ENCODE results near the gene IRAK2. TPM values are rescaled to one million over a fixed set of nuclear protein-coding genes. Genes with fewer than 3 reads are reported as not detected.

IRAK2 gene
- total RNA-seq, 1 donor from 2014 or later: 0.44 TPM

DNA sequence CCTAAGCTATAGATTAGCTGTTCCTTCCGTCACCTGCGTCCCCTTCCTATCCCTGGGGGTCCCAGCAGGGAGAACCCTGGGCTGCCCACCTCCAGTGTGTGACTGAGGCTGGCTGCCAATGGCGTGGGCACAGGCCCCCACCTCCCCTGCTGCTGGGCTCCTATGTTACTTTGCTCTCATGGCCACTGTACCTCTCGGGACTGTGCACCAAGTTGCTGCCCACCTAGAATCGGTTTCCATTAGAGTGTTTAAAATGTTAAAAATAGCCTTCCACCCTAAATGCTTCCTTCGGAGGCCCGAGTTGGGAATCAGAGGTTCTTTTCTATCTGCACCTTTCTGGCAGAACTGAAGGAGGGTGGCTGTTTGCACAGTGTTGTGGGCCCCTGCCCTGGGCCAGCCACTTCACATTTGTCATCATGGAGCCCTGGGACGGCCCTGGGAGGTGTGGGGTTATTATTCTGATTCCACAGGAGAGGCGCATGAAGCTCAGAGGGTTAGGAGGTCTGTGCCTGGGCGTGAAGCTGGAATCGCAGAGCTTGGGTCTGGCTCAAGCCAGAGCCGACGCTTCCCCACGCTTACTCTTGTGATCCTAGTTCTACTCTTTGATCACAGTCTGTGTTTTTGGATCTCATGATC is 29.1 kb downstream of the IRAK2 start:
- no peaks in the 10 kb centered on the region for H3K27me3 Mint-ChIP-seq (ENCODE audit: low read depth)
- DNase-seq (ENCODE audit: low read depth, low spot score): no peak
- no peaks in the 10 kb centered on the region for H3K36me3 Mint-ChIP-seq (ENCODE audit: low read depth)
- TF ChIP-seq, protein P1, sequence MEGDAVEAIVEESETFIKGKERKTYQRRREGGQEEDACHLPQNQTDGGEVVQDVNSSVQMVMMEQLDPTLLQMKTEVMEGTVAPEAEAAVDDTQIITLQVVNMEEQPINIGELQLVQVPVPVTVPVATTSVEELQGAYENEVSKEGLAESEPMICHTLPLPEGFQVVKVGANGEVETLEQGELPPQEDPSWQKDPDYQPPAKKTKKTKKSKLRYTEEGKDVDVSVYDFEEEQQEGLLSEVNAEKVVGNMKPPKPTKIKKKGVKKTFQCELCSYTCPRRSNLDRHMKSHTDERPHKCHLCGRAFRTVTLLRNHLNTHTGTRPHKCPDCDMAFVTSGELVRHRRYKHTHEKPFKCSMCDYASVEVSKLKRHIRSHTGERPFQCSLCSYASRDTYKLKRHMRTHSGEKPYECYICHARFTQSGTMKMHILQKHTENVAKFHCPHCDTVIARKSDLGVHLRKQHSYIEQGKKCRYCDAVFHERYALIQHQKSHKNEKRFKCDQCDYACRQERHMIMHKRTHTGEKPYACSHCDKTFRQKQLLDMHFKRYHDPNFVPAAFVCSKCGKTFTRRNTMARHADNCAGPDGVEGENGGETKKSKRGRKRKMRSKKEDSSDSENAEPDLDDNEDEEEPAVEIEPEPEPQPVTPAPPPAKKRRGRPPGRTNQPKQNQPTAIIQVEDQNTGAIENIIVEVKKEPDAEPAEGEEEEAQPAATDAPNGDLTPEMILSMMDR (conservative IDR thresholded peaks at IDR 0.05): no peak
- peaks cover 19% of the 10 kb centered on the region for H3K4me1 Mint-ChIP-seq
- no peak overlapping the region for H3K4me3 Mint-ChIP-seq
- peak overlapping the region; percentile 63 for H3K27ac Mint-ChIP-seq (ENCODE audit: unreplicated experiment)
- no peaks in the 10 kb centered on the region for H3K9me3 Mint-ChIP-seq

- Mint-ChIP-seq H3K4me3 (no peak overlapping the region), H3K4me1 (peaks cover 19% of the 10 kb centered on the region), H3K27me3 (ENCODE audit: low read depth) (no peaks in the 10 kb centered on the region), H3K27ac (ENCODE audit: unreplicated experiment) (peak overlapping the region; percentile 63), H3K36me3 (ENCODE audit: low read depth) (no peaks in the 10 kb centered on the region), H3K9me3 (no peaks in the 10 kb centered on the region)
- DNase-seq (ENCODE audit: low read depth, low spot score): no peak
- TF ChIP-seq, protein P1 (conservative IDR thresholded peaks at IDR 0.05): no peak
These were observed 29.8 kb downstream of the IRAK2 start for GRCh38 chr3:10194328-10195071.

- TF ChIP-seq, protein P1 (conservative IDR thresholded peaks at IDR 0.05): no peak
- peak overlapping the region; percentile 78 for H3K27ac Mint-ChIP-seq (ENCODE audit: unreplicated experiment)
- no peak overlapping the region for H3K4me3 Mint-ChIP-seq
- no peaks in the 10 kb centered on the region for H3K27me3 Mint-ChIP-seq (ENCODE audit: low read depth)
- H3K9me3 Mint-ChIP-seq: no peaks in the 10 kb centered on the region
- no peak for DNase-seq (ENCODE audit: low read depth, low spot score)
- H3K4me1 Mint-ChIP-seq: peaks cover 19% of the 10 kb centered on the region
- no peaks in the 10 kb centered on the region for H3K36me3 Mint-ChIP-seq (ENCODE audit: low read depth)
These were observed 30.8 kb downstream of the IRAK2 start for GRCh38 chr3:10195366-10196089.

DNA sequence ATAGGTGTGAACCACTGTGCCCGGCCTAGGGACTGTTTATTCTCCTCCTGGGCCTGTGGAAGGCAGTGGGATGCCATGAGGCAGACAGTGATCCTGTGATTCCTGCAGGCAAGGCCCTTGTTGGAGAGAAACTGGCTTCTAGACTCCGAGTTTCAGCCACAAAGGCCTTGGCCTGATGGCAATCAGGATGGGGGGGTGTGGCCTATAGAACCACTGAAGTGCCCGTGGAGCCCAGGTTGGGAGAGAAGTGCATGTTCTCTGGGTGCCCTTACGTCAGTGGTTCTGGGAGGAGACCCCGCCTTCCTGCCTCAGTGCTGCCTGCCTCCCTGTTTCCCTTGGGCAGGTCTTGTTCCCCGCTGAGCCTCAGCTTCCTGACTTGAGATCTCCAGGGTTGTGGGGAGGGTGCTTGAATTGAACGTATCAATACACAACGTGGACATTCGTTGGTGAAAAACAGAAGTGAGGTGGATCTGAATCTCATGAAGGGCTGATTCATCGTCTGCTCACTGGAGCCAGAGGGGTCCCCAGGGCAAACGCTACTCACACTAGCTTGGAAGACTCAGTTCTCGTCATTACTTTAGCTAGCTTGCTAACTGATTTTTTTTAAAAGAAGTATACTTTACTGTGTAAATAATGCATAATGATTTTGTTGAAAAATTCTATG is 31.8 kb downstream of the IRAK2 start:
- no peak overlapping the region for H3K4me3 Mint-ChIP-seq
- H3K9me3 Mint-ChIP-seq: no peaks in the 10 kb centered on the region
- TF ChIP-seq, protein P1 (conservative IDR thresholded peaks at IDR 0.05): no peak
- peaks cover 17% of the 10 kb centered on the region for H3K4me1 Mint-ChIP-seq
- no peaks in the 10 kb centered on the region for H3K36me3 Mint-ChIP-seq (ENCODE audit: low read depth)
- H3K27me3 Mint-ChIP-seq (ENCODE audit: low read depth): no peaks in the 10 kb centered on the region
- no peak for DNase-seq (ENCODE audit: low read depth, low spot score)
- no peak overlapping the region for H3K27ac Mint-ChIP-seq (ENCODE audit: unreplicated experiment)

DNA sequence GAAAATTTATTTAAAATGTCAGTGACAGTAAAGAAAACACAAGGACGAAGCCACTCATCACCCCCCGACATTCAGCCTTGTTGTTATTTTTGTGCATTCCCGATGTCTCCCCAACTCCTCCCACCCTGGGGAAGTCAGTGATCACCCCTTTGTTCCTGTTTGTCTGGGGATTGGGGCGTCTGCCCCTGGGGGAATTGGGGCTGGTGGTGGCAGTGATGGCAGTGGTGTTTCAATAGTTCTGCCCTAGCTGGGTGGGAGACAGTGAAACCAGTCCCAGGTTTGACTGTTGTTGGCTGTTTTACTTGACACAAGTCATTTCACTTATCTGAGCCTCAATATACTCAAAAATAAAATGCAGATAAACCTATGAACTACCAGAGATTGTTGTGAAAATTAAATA is 33.5 kb downstream of the IRAK2 start:
- no peak for DNase-seq (ENCODE audit: low read depth, low spot score)
- Mint-ChIP-seq H3K27me3 (ENCODE audit: low read depth) (no peaks in the 10 kb centered on the region), H3K4me1 (peaks cover 5% of the 10 kb centered on the region), H3K4me3 (no peak overlapping the region), H3K9me3 (no peaks in the 10 kb centered on the region), H3K27ac (ENCODE audit: unreplicated experiment) (no peak overlapping the region), H3K36me3 (ENCODE audit: low read depth) (no peaks in the 10 kb centered on the region)
- TF ChIP-seq, protein P1 (conservative IDR thresholded peaks at IDR 0.05): no peak

Data from neural crest cell (in vitro differentiated cells).